ENCODE measurements around the gene LAMA1.

- TF ChIP-seq CTCF (IDR thresholded peaks at IDR 0.05 in 8 of 11, conservative IDR thresholded peaks at IDR 0.05 in 3 of 11) (no peak), POLR2A (IDR thresholded peaks at IDR 0.05) (no peak), POLR2AphosphoS5 (IDR thresholded peaks at IDR 0.05) (no peak)
These were observed 216.2 kb downstream of the LAMA1 start for GRCh38 chr18:6901286-6901926.
